ENCODE measurements around the gene CFAP65.

DNA sequence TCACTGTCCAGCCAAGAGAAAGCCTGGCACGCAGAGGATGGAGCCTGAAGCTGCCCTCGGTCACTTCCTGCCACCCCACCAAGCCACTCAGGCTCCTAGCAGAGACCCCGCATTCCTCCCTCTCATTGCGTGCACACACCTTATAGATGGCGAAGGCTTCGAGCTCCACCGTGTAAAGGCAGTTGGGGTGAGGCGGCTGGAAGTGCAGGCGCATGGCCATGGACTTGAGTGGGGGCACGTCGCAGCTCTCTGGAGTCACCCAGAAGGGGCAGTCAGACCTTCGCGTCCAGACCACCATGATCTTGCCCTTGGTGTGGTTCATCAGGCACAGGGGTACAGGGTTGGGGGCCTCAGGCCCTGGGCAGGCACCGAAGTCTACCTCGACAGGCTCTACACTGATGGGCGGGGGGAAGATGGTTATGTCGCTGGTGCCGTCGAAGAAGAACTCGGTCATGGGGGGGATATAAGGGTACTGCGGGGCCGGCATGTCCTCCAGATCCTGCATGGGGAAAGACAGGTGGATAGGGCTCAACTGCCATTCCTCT lies 13.7 kb downstream of the CFAP65 start:
- TF ChIP-seq CTCF (IDR thresholded peaks at IDR 0.05 in 8 of 11, conservative IDR thresholded peaks at IDR 0.05 in 3 of 11): no peak
- no peak for TF ChIP-seq POLR2AphosphoS5 (IDR thresholded peaks at IDR 0.05)
- TF ChIP-seq POLR2A (IDR thresholded peaks at IDR 0.05): no peak

All from spleen (tissue), 7 donors.